ENCODE results near the gene TMEM179B. TPM values are rescaled to one million over a fixed set of nuclear protein-coding genes. Genes with fewer than 3 reads are reported as not detected.

Gene TMEM179B
- total and polyA plus RNA-seq, 2 donors: 26.2 to 64.1 TPM

DNA sequence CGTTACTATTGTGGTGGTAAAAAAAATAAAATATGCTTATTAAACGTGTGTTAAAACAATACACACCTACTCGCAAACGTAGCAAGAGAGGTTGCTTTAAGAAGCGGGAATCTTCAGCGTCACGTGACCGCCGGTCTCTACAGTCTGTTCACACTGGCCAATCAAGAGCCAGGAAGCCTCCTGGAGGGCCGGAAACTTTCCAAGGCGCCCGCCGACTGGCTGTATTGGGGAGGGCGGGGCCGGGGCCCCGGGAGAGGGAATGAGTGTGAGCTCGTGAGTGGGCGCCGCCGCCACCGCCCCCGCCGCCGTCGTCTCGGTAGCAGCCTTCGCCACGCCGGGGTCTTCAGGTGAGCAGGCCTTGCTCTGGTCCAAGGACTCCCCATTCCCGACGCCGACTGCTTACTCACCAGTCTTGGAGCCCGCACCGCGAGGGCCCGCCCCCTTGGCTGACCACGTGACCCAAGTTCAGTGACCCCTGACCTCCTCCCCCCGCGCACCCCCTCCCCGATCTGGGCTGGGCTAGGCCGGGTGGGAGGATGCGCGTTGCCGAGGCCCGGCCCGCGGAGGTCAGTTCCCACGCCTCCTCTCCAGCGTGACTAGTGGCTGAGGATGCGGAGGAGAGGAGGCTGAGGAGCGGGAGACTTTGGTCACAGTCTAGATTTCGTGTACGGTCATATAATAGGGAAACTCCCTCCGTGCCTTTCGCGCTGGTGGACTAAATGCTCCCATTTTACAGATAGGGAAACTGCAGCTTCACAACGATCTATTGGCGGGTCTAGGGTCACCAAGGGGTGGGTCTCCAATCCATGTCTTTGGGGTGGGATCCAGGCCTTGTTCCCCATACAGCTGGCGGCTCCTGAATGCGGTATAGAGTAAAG is 15.8 kb upstream of the TMEM179B start, which contains the start of gene TAF6L:
Gene TAF6L (plus strand): TSS at position 253 of the 878 bp plus-strand sequence. CDS start 4,388 bp downstream, outside the sequence.
- Histone ChIP-seq H3K4me1 (ENCODE audit: insufficient read depth) (no peaks in the 10 kb centered on the region), H3K4me3 (ENCODE audit: low read depth, low read length) (peak within 1 kb of the TSS; percentile 58), H3K27ac (ENCODE audit: low read depth) (peak within 1 kb of the TSS; percentile 96), H3K36me3 (ENCODE audit: insufficient read depth) (peaks cover 1% of the 10 kb centered on the region)
- DNase-seq (ENCODE audit: extremely low spot score): peak; percentile 93
- WGBS: 2% methylated on average over 60 of the region's 60 CpGs

DNA sequence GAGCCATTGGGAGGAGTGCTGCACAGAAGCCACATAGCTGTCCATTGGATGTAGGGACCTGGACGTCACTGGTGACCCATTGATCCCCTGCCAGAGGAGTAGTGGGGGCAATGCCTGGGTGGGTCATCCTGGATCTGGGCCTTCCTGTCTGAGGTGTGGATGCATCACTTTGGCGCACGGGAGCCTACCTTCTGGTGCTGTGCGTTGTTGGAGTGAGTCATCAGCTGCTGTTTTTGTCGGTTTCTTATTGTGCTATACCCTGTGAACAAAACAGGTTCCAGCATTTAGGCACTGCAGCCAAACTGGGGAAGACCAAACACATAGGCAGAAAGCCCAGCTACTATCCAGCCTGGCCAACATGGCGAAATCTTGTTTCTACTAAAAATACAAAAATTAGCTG is 12.8 kb upstream of the TMEM179B start:
- 89% methylated on average over 6 of the region's 6 CpGs for WGBS
- Histone ChIP-seq H3K4me1 (ENCODE audit: insufficient read depth) (no peaks in the 10 kb centered on the region), H3K27ac (ENCODE audit: low read depth) (no peak overlapping the region), H3K4me3 (ENCODE audit: low read depth, low read length) (no peak overlapping the region), H3K36me3 (ENCODE audit: insufficient read depth) (no peaks in the 10 kb centered on the region)
- no peak for DNase-seq (ENCODE audit: extremely low spot score)

DNA sequence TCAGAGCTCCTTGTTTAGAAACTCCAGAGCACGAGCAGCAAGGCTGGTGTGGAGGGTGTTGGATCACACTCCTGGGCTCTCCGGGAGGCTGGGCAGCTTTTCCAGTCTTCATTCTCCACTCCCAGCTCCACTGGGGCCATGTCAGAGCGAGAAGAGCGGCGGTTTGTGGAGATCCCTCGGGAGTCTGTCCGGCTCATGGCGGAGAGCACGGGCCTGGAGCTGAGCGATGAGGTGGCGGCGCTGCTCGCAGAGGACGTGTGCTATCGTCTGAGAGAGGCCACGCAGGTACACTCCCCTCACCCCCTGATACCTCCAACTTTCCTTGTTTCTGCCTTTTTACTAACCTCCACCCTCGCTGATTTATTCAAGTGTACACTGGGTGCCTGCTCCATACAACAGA is 11.6 kb upstream of the TMEM179B start:
- WGBS: 91% methylated on average over 17 of the region's 17 CpGs
- Histone ChIP-seq H3K4me3 (ENCODE audit: low read depth, low read length) (no peak overlapping the region), H3K4me1 (ENCODE audit: insufficient read depth) (no peaks in the 10 kb centered on the region), H3K36me3 (ENCODE audit: insufficient read depth) (no peaks in the 10 kb centered on the region), H3K27ac (ENCODE audit: low read depth) (no peak overlapping the region)
- no peak for DNase-seq (ENCODE audit: extremely low spot score)

DNA sequence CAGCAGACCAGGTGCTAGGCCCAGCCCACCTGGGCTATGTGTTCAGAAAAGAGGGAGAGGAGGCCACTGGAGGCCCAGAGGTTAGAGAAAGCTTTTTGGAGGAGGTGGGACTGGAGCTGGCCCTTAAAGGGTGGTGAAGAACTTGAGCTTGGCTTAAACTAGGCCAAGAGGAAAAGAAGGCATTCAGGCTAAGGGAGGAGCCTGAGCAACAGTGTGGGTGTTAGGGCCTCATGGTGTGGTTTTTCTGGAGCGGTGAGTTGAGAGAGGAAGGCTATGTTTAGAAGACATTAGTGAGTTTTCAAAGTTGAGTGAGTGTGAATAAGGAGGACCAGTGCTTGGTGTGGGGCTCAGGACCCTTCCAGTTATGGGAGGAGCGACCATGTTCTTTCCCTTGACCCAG is 9.8 kb upstream of the TMEM179B start:
- Histone ChIP-seq H3K4me1 (ENCODE audit: insufficient read depth) (no peaks in the 10 kb centered on the region), H3K27ac (ENCODE audit: low read depth) (no peak overlapping the region), H3K4me3 (ENCODE audit: low read depth, low read length) (no peak overlapping the region), H3K36me3 (ENCODE audit: insufficient read depth) (no peaks in the 10 kb centered on the region)
- 81% methylated on average over 2 of the region's 2 CpGs for WGBS
- no peak for DNase-seq (ENCODE audit: extremely low spot score)

DNA sequence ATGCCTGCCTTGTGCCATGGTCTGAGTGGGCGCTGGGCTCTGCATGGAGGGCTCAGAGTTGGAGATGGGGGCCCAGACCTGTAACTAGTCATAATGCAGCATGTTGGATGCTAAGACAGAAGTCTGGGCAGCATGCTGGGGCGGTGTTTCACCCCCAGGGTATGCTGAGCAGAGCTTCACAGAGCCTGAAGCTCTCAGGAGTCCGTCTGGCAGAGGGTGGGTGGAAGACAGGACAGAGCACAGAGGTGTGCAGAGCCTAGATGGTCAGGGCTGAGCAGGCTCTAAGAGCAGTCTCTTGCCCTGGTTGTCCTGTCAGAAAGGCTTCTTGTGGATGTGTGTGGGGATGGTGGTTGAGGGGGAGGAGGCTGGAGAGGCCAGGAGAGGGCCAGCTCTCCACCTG is 8.8 kb upstream of the TMEM179B start:
- no peaks in the 10 kb centered on the region for H3K36me3 ChIP-seq (ENCODE audit: insufficient read depth)
- H3K4me1 ChIP-seq (ENCODE audit: insufficient read depth): no peaks in the 10 kb centered on the region
- no peak overlapping the region for H3K4me3 ChIP-seq (ENCODE audit: low read depth, low read length)
- no peak for DNase-seq (ENCODE audit: extremely low spot score)
- H3K27ac ChIP-seq (ENCODE audit: low read depth): no peak overlapping the region
- 94% methylated on average over 3 of the region's 3 CpGs for WGBS

DNA sequence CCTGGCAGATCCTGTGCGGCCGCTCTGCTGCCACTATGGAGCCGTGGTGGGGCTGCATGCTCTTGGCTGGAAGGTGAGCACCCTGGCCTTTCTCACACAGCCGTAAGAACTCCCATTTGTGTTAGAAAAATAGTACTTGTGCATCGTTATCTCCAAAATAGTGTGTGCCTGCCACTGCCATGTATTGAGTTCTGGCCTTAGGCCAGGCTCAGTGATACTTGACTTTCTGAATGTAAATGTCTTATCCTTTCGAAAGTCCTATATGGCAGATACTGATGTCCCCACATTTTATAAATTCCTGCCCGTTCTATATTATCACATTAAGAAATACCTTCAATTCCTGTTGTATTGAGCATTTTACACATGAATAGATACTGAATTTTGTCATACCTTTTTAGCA is 4.4 kb upstream of the TMEM179B start:
- H3K4me3 ChIP-seq (ENCODE audit: low read depth, low read length): no peak overlapping the region
- H3K36me3 ChIP-seq (ENCODE audit: insufficient read depth): no peaks in the 10 kb centered on the region
- no peak for DNase-seq (ENCODE audit: extremely low spot score)
- 92% methylated on average over 7 of the region's 7 CpGs for WGBS
- no peaks in the 10 kb centered on the region for H3K4me1 ChIP-seq (ENCODE audit: insufficient read depth)
- H3K27ac ChIP-seq (ENCODE audit: low read depth): no peak overlapping the region

DNA sequence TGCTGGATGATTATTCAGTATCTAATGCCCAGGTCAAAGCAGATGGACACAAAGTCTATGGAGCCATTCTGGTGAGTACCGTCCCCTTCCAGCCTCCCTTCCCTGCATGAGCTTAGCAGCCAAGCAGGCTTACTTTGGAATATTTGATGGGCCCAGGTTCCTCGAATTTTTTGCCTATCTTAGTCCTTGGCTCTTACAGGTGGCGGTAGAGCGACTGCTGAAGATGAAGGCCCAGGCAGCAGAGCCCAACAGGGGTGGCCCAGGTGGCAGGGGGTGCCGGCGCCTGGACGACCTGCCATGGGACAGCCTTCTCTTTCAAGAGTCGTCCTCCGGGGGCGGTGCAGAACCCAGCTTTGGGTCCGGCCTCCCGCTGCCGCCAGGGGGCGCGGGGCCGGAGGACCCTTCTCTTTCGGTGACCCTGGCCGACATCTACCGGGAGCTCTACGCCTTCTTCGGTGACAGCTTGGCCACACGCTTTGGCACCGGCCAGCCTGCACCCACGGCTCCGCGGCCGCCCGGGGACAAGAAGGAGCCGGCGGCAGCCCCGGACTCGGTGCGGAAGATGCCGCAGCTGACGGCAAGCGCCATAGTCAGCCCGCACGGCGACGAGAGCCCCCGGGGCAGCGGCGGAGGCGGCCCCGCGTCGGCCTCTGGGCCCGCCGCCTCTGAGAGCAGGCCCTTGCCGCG is 741 bp upstream of the TMEM179B start:
- peak overlapping the region; percentile 97 for H3K27ac ChIP-seq (ENCODE audit: low read depth)
- no peaks in the 10 kb centered on the region for H3K4me1 ChIP-seq (ENCODE audit: insufficient read depth)
- H3K4me3 ChIP-seq (ENCODE audit: low read depth, low read length): peak overlapping the region; percentile 93
- peak; percentile 40 for DNase-seq (ENCODE audit: extremely low spot score)
- under 1% methylated on average over 51 of the region's 51 CpGs for WGBS
- peaks cover 4% of the 10 kb centered on the region for H3K36me3 ChIP-seq (ENCODE audit: insufficient read depth)

DNA sequence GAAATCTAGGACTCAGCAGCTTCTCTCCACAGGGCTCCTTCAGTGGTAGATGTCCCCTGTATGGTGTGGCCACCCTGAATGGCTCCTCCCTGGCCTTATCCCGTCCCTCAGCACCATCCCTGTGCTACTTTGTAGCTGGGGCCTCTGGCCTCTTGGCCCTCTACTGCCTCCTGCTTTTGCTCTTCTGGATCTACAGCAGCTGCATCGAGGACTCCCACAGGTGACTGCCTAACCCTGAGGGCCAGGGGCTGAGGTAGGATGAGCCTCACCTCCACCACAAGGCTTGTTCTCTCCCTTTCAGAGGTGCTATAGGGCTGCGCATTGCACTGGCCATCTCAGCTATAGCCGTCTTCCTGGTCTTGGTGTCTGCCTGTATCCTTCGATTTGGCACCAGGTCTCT is 1.8 kb downstream of the TMEM179B start:
- Histone ChIP-seq H3K4me3 (ENCODE audit: low read depth, low read length) (no peak overlapping the region), H3K36me3 (ENCODE audit: insufficient read depth) (peaks cover 4% of the 10 kb centered on the region), H3K27ac (ENCODE audit: low read depth) (no peak overlapping the region), H3K4me1 (ENCODE audit: insufficient read depth) (no peaks in the 10 kb centered on the region)
- WGBS: 74% methylated on average over 5 of the region's 5 CpGs
- no peak for DNase-seq (ENCODE audit: extremely low spot score)

DNA sequence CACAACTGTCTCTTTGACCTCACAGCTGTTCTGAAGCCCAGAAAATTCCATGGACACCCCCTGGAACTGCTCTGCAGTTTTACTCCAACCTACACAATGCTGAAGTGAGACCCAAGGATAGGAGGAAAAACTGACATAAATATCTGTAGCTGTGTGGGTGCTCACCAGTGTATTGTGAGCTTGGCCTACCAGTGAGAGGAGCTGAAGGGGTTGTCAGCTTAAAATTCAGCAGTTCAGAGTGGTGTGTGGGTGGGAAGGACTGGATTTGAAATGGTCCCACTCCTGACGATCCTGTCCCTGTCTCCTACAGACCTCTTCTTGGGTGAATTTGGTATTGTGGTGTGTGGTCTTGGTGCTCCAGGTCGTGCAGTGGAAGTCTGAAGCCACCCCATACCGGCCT is 2.4 kb downstream of the TMEM179B start:
- Histone ChIP-seq H3K27ac (ENCODE audit: low read depth) (no peak overlapping the region), H3K36me3 (ENCODE audit: insufficient read depth) (peaks cover 4% of the 10 kb centered on the region), H3K4me1 (ENCODE audit: insufficient read depth) (no peaks in the 10 kb centered on the region), H3K4me3 (ENCODE audit: low read depth, low read length) (no peak overlapping the region)
- WGBS: 68% methylated on average over 3 of the region's 3 CpGs
- DNase-seq (ENCODE audit: extremely low spot score): no peak

DNA sequence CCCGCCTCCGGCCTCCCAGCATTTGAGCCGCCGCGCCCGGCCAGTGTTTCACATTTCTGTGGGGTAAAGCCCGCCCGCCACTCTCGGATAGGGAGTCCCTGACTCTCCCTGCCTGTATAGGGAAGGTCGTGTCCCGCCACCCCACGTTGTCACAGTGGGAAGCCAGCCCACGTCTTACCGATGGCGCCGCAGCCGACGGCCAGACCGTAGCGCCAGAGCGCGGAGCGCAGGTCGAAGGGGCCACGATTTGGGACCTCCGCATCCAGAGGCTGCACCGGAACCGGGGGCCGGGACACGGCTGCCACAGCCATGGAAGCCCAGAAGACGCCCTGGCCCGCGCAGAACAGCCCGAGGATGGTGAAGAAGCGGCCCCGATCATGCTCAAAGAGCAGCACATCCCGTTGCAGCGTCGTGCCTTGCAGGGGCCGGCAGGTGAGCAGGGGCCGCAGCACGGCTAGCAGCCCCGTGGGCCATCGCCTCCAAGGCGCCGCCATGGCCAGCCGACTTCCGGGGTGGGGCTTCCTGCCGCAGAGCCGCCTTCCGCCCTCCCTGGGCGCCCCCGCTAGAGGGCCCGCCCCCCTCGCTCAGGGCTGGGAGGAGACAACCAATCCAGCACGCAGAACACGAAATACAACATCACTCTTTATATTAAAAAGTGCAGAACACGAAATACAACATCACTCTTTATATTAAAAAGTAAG is 4.4 kb downstream of the TMEM179B start, which contains the start of gene TMEM223:
Gene TMEM223 (minus strand): TSS at position 506 of the 701 bp plus-strand sequence. CDS start 12 bp downstream, at position 494.
- WGBS: under 1% methylated on average over 58 of the region's 58 CpGs
- H3K27ac ChIP-seq (ENCODE audit: low read depth): peak within 1 kb of the TSS; percentile 60
- H3K4me1 ChIP-seq (ENCODE audit: insufficient read depth): no peaks in the 10 kb centered on the region
- DNase-seq (ENCODE audit: extremely low spot score): peak; percentile 64
- peak within 1 kb of the TSS; percentile 70 for H3K4me3 ChIP-seq (ENCODE audit: low read depth, low read length)
- H3K36me3 ChIP-seq (ENCODE audit: insufficient read depth): peaks cover 8% of the 10 kb centered on the region

DNA sequence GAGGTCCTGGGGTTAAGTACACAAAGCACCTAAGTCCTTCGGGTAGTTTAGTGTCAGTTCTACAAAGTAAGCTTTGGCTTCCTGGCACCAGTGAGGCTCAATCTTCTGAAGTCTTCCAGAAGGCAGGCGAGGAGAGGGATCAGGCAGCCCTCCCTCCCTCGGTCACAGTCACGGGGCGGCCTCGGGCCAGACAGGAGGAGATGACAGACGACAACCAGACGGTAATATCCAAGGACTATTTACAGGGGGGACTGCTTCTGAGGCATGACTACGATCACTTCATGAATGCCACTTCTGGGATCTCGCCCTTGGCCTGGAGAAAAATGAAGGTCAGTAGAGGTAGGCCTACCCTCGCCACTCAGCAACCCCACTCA is 5.0 kb downstream of the TMEM179B start:
- no peak overlapping the region for H3K4me3 ChIP-seq (ENCODE audit: low read depth, low read length)
- H3K4me1 ChIP-seq (ENCODE audit: insufficient read depth): no peaks in the 10 kb centered on the region
- peaks cover 11% of the 10 kb centered on the region for H3K36me3 ChIP-seq (ENCODE audit: insufficient read depth)
- 14% methylated on average over 11 of the region's 11 CpGs for WGBS
- no peak for DNase-seq (ENCODE audit: extremely low spot score)
- peak overlapping the region; percentile 19 for H3K27ac ChIP-seq (ENCODE audit: low read depth)

DNA sequence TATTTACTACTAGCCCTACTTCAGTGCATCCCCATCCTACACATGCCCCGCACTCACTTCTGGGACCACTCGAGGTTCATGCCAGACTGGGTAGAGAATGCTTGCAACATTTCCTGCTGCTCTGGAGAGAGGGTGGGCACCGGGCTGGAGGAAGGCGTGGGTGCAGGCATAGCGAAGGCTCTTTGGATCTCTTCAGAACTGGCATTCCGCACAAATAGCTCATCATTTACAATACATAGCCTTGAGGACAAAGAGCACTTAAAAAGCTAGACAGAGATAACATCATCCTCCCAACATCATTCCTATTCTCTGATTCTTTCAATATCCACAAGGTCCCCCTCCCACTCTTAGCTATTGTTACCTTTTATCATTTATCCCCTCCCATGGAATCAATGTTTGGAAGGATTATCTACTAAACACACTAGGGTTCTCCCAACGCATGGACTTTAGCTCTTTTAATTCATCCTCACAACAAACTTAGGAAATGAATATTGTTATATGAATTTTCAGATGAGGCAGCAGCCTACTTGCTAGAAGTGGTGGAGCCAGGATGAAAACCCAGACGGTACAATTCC is 7.1 kb downstream of the TMEM179B start:
- H3K4me3 ChIP-seq (ENCODE audit: low read depth, low read length): no peak overlapping the region
- H3K4me1 ChIP-seq (ENCODE audit: insufficient read depth): no peaks in the 10 kb centered on the region
- no peak overlapping the region for H3K27ac ChIP-seq (ENCODE audit: low read depth)
- no peak for DNase-seq (ENCODE audit: extremely low spot score)
- 90% methylated on average over 8 of the region's 8 CpGs for WGBS
- H3K36me3 ChIP-seq (ENCODE audit: insufficient read depth): peaks cover 14% of the 10 kb centered on the region

DNA sequence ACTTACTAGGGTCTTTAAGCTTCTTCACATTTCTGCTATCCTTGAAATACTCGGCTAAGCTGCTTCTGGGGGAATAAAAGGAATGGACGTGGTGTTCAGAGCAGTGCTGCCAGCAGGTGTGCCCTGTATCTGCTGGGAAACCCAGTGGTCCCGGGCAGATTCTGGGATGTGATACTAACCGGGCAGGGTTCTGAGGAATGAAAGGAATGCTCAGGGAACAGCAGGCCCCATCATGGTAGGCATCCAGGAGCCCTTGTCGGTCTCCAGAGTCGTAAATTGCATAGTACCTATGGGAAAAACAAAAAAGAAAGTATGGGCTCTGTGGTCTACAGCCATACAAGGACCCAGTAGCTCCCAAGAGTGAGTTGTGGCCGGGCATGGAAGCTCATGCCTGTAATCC is 9.1 kb downstream of the TMEM179B start:
- 84% methylated on average over 7 of the region's 7 CpGs for WGBS
- DNase-seq (ENCODE audit: extremely low spot score): no peak
- Histone ChIP-seq H3K27ac (ENCODE audit: low read depth) (no peak overlapping the region), H3K4me1 (ENCODE audit: insufficient read depth) (no peaks in the 10 kb centered on the region), H3K4me3 (ENCODE audit: low read depth, low read length) (no peak overlapping the region), H3K36me3 (ENCODE audit: insufficient read depth) (peaks cover 12% of the 10 kb centered on the region)
